ENCODE measurements around the gene GCSAML. TPM values are rescaled to one million over a fixed set of nuclear protein-coding genes. Genes with fewer than 3 reads are reported as not detected.

The GCSAML gene
- total RNA-seq, 1 experiment from 2014 or later: not detected

DNA sequence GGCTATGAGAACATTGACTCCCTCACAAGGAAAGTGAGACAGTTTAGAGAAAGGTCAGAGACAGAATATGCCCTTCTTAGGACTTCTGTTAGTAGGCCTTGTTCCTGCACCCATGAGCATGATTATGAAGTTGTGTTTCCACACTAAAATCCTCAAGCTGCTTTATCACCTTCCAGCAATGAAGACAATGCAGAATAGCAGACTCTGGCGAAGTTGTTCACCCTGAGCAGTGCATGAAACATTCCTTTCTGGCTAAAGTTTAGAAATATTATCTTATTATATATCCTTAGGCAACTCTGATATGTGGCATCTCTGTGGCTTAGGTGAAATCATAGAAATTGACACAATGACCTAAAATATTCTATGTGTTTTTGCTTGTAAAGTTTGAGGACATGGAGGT is 25.3 kb downstream of the GCSAML start:
- no peak for DNase-seq (ENCODE audit: low spot score)

- no peak for DNase-seq (ENCODE audit: low spot score)
These were observed 25.7 kb downstream of the GCSAML start for GRCh38 chr1:247574664-247575063.

DNA sequence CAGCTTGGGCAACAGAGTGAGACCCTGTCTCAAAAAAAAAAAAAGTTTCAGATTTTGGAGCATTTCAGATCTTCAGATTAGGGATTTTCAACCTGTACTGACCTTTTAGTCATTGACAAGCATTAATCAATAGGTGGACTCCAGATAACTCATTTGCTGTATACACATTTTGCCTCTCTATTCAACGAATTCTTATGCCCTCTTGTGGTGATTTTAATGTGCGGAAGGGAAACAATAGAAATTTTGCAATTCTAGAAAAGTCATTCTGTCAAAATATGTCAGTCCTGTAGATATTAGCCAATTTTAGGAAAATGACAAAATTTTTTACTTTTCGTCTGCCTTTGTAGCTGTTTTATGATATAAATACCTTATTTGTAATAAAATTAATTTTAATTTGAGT is 27.6 kb downstream of the GCSAML start:
- DNase-seq (ENCODE audit: low spot score): peak; percentile 35

GRCh38 chr1:247578946-247579460 is 30.1 kb downstream of the GCSAML start:
- DNase-seq (ENCODE audit: low spot score): no peak

DNA sequence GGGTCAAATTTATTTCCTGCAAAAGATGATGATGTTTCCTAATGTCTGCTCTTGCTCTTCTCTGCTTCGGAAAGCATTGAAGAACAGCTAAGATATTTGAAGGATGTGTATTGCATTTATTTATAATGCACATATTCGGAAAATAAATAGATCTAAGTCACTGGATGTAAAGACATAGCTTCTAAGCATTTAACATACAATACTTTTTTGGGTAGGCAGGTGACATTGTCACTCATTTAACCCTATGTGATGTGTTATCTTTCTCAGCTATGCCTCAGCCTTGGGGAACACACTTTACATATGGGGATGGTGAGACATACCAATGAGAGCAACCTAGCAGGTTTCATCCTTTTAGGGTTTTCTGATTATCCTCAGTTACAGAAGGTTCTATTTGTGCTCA is 39.1 kb downstream of the GCSAML start, which contains the start of gene OR2G2:
Gene OR2G2, plus strand, starts transcription at position 301 of the 400 bp plus-strand sequence. Its CDS starts 0 bp downstream, at position 301.
- no peak for DNase-seq (ENCODE audit: low spot score)

DNA sequence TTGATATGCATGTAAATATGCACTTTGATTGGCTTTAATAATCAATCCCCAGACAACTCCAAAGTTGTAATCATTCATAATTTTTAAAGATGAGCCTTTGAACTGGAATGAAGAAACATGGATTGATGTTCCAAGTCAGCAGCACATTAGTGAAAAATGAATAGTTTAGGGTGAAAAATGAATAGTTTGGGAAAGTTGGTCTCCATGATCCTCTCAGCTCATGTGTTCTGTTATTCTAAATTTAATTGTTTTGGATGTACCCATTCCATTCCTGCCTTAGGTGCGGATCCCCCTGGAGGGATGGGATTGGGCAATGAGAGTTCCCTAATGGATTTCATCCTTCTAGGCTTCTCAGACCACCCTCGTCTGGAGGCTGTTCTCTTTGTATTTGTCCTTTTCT is 56.4 kb downstream of the GCSAML start, which contains the start of gene OR2G3:
Gene OR2G3, plus strand, starts transcription at position 301 of the 400 bp plus-strand sequence. Its CDS starts 0 bp downstream, at position 301.
- DNase-seq (ENCODE audit: low spot score): no peak

DNA sequence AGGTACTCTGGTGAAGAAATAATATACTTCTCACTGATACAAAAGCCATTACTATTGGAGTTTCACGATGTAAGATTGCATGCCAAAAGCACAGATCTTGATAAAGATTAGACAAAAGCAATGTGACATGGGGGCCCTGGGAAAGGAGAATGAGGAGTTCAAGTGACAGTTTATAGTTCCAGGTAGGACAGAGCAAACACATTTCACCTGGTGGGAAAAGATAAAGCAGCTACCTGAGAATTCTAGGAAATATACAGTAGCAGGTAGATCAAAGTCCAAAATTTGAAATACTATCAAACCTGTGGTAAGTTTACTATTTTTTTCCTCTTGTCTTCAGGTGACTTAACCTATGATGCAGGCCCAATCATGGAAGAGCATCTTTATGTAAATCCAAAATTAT is 64.5 kb downstream of the GCSAML start:
- no peak for DNase-seq (ENCODE audit: low spot score)

DNA sequence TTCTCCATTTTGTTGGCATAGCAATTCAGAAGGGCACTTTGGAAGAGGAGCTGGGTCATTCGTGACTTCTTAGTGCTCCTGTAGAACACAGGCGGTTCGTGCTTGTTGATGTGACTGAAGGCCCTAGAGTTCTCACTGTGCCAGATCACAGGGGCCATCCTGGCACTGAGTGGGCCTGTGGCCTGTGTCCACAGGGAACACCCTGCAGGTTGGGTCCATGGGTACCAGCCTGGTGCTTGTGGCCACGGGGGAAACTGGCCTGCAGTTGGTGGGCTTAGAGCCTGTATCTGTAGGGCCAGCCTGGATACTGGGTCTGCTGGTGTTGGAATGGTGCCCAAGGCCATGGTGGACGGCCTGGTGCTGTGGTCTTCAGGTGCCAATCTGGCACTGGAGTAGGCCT is 65.7 kb downstream of the GCSAML start:
- no peak for DNase-seq (ENCODE audit: low spot score)

Small RNAs within 50 kb of the gene (small RNA-seq; reads per million reads assigned to genes)
- not detected for gene RF00026

Other genes starting within 250 kb of the GCSAML start
- gene ZNF496, start 217.3 kb upstream of the GCSAML start, total RNA-seq (2014; rRNA removed; shearing (Covaris generic)): 34.3 and 37.7 TPM in 2 replicates
- 0.70 and 0.71 TPM in 2 replicates for gene NLRP3, start 133.0 kb upstream of the GCSAML start, total RNA-seq (2014; rRNA removed; shearing (Covaris generic))
- not detected in 2 replicates for gene OR2B11, start 91.0 kb upstream of the GCSAML start, total RNA-seq (2014; rRNA removed; shearing (Covaris generic))
- gene OR2C3, start 12.7 kb upstream of the GCSAML start, total RNA-seq (2014; rRNA removed; shearing (Covaris generic)): not detected in 2 replicates
- not detected in 2 replicates for gene OR2G2, start 39.2 kb downstream of the GCSAML start, total RNA-seq (2014; rRNA removed; shearing (Covaris generic))
- gene OR2G3, start 56.5 kb downstream of the GCSAML start, total RNA-seq (2014; rRNA removed; shearing (Covaris generic)): not detected in 2 replicates
- not detected in 2 replicates for gene OR13G1, start 130.6 kb downstream of the GCSAML start, total RNA-seq (2014; rRNA removed; shearing (Covaris generic))
- not detected in 2 replicates for gene OR6F1, start 167.5 kb downstream of the GCSAML start, total RNA-seq (2014; rRNA removed; shearing (Covaris generic))
- gene OR14K1, start 189.5 kb downstream of the GCSAML start, total RNA-seq (2014; rRNA removed; shearing (Covaris generic)): not detected in 2 replicates
- not detected in 2 replicates for gene OR14A2, start 199.0 kb downstream of the GCSAML start, total RNA-seq (2014; rRNA removed; shearing (Covaris generic))
- gene OR1C1, start 211.4 kb downstream of the GCSAML start, total RNA-seq (2014; rRNA removed; shearing (Covaris generic)): not detected in 2 replicates

Measured in HT-29 (cell line).